HepG2 (cell line): Measurements from ENCODE around the gene CHCHD1. TPM values are rescaled to one million over a fixed set of nuclear protein-coding genes. Genes with fewer than 3 reads are reported as not detected.

Source experiments
- CEBPB ChIP-seq: IDR thresholded peaks from 2 replicates; pipeline ENCODE4 v1.6.1; 2011; ENCODE audit warnings: low read depth, low read length, improper control_type of control experiment, borderline replicate concordance
- GABPA ChIP-seq, 2 experiments: IDR thresholded peaks; 2 replicates each; pipeline ENCODE4 v1.6.1; 2011 to 2016; ENCODE audit warnings: low read depth in 2 of 2, low read length in 1 of 2, missing biosample characterization in 1 of 2, missing genetic modification characterization in 1 of 2
- GATAD2A ChIP-seq: IDR thresholded peaks from 2 replicates; pipeline ENCODE4 v1.6.1; 2016
- GFI1 ChIP-seq: sonication (generic); formaldehyde crosslinking; IDR thresholded peaks from 2 replicates; pipeline ENCODE4 v1.5.0; 2020; ENCODE audit warnings: missing genetic modification reagents, mild to moderate bottlenecking, borderline replicate concordance
- HMG20A ChIP-seq: IDR thresholded peaks from 2 replicates; pipeline ENCODE4 v1.6.1; 2016; ENCODE audit warnings: borderline replicate concordance
- MATR3 ChIP-seq: sonication (generic); formaldehyde crosslinking; IDR thresholded peaks from 2 replicates; pipeline ENCODE4 v1.4.0; 2020; ENCODE audit warnings: missing genetic modification reagents
- MLLT10 ChIP-seq: sonication (generic); formaldehyde crosslinking; IDR thresholded peaks from 2 replicates; pipeline ENCODE4 v1.4.0; 2020; ENCODE audit warnings: missing genetic modification reagents
- NFATC3 ChIP-seq: sonication (generic); formaldehyde crosslinking; IDR thresholded peaks from 2 replicates; pipeline ENCODE4 v1.5.1; 2020; ENCODE audit warnings: mild to moderate bottlenecking, missing genetic modification reagents
- NR2F1 ChIP-seq, 2 experiments: fragments of 450-650 bp in 1 of 2; formaldehyde crosslinking in 1 of 2; IDR thresholded peaks; 2 replicates each; pipeline versions ENCODE4 v1.5.0 to v1.6.1; 2016 to 2020; ENCODE audit warnings: mild to moderate bottlenecking in 1 of 2, missing compliant biosample characterization in 1 of 2, missing genetic modification reagents in 1 of 2, moderate library complexity in 1 of 2
- SALL1 ChIP-seq: sonication (generic); formaldehyde crosslinking; IDR thresholded peaks from 2 replicates; pipeline ENCODE4 v1.8.0; 2022; ENCODE audit warnings: mild to moderate bottlenecking, missing genetic modification reagents
- TCF7 ChIP-seq: sonication (generic); IDR thresholded peaks from 2 replicates; pipeline ENCODE4 v1.6.1; 2016; ENCODE audit warnings: antibody characterized with exemption, low read depth
- ZFP41 ChIP-seq: sonication (generic); formaldehyde crosslinking; IDR thresholded peaks from 2 replicates; pipeline ENCODE4 v1.4.0; 2020; ENCODE audit warnings: mild to moderate bottlenecking, missing genetic modification reagents, borderline replicate concordance
- ZMYM3 ChIP-seq: sonication (generic); formaldehyde crosslinking; IDR thresholded peaks from 2 replicates; pipeline ENCODE4 v1.5.1; 2020; ENCODE audit warnings: mild to moderate bottlenecking, missing genetic modification reagents
- ZNF180 ChIP-seq: sonication (generic); formaldehyde crosslinking; IDR thresholded peaks from 2 replicates; pipeline ENCODE4 v1.4.0; 2020; ENCODE audit warnings: low read depth, missing genetic modification reagents, borderline replicate concordance
- ZNF232 ChIP-seq: sonication (generic); formaldehyde crosslinking; IDR thresholded peaks from 2 replicates; pipeline ENCODE4 v1.4.0; 2020; ENCODE audit warnings: missing genetic modification reagents, borderline replicate concordance
- ZNF441 ChIP-seq: sonication (generic); formaldehyde crosslinking; IDR thresholded peaks from 2 replicates; pipeline ENCODE4 v1.7.0; 2021; ENCODE audit warnings: missing genetic modification reagents, borderline replicate concordance
- ZNF879 ChIP-seq: sonication (generic); formaldehyde crosslinking; IDR thresholded peaks from 2 replicates; pipeline ENCODE4 v1.8.1; 2023; ENCODE audit warnings: missing genetic modification reagents
- polyA plus RNA-seq, 8 experiments: library from polyadenylated mRNA; depleted of rRNA in 3 of 8; stranded (reverse) in 7 of 8; unstranded in 1 of 8; fragments of >200 nt; fragmentation: Illumina TruSeq in 4 of 8; extraction: Trizol in 4 of 8; gene quantifications; 2 replicates each; pipeline versions ENCODE4 v1.2.1 to v1.2.3, GENCODE V29; 2011 to 2016; ENCODE audit warnings: low read depth in 4 of 8, missing spikeins in 1 of 8, mixed read lengths in 1 of 8; ENCODE audit not compliant: insufficient read depth in 1 of 8
- total RNA-seq, 5 experiments: library from RNA; depleted of rRNA; stranded (reverse); fragments of >200 nt; fragmentation: Illumina TruSeq; extraction: Trizol; gene quantifications; 2 replicates each; pipeline ENCODE4 v1.2.3, GENCODE V29; 2016; ENCODE audit warnings: low read depth in 1 of 5
- TF ChIP-seq, protein P1 (sequence below), 2 experiments: fragments of 450-650 bp in 1 of 2; sonication (generic) in 1 of 2; formaldehyde crosslinking; IDR thresholded peaks; 2 replicates each; pipeline versions ENCODE4 v1.5.0 to v1.8.0; 2020 to 2022; ENCODE audit warnings: mild to moderate bottlenecking in 1 of 2, missing genetic modification reagents in 1 of 2
- TF ChIP-seq, protein P2 (sequence below): sonication (generic); formaldehyde crosslinking; IDR thresholded peaks from 2 replicates; pipeline ENCODE4 v1.5.1; 2020; ENCODE audit warnings: missing genetic modification reagents, mild to moderate bottlenecking, borderline replicate concordance
- TF ChIP-seq, protein P3 (sequence below): sonication (generic); formaldehyde crosslinking; IDR thresholded peaks from 2 replicates; pipeline ENCODE4 v1.9.0; 2021; ENCODE audit warnings: mild to moderate bottlenecking, missing genetic modification reagents

Gene CHCHD1
- total and polyA plus RNA-seq, 2 of the 13 experiments (the other 11 are each of a cell fraction or from before 2014, with no cell fraction given): 36.9 to 71.2 TPM

DNA sequence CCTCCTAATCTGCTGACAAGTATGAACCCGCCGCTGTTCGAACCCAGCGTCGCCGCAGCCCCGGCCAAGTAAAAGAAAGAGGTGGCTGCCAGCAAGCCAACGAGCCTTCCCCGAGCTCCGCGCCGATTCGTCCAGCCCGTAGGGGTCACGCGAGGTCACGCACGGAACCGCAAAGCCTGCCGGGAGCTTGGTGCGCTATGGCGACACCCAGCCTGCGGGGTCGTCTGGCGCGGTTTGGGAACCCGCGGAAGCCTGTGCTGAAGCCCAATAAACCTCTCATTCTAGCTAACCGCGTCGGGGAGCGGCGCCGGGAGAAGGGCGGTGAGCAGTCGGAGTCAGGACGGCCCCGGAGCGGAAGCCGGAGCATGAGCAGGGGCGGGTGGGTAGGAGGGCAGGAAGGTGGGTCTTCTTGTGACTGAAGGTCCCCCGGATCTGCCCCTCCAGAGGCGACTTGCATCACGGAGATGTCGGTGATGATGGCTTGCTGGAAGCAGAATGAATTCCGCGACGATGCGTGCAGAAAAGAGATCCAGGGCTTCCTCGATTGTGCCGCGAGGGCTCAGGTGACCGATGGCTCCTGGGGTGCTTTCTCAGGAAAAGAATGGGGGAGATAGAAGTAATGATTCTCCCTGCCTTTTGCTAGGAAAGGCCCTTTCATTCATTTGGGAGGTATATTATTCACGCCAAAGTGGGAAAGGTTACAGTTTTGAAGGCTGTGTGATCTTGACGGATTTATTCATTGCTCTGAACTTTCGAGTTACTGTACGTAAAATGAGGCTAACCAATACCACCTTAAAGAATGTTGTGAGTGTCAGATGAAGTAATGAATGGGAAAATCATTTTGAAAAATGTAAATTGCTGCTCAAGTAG lies at the start of gene CHCHD1 (continued):
- 0 out of 2 replicates have a peak, but pooled peaks have one; percentile 29 for TF ChIP-seq ZNF180 (CRISPR knock-in tag)
- peak; percentile 60; the same call in 1 of the 2 replicates for TF ChIP-seq ZNF441 (CRISPR knock-in tag)
- no peak for TF ChIP-seq MATR3 (CRISPR knock-in tag)
- peak; percentile 83 to 85 for TF ChIP-seq NR2F1 (CRISPR knock-in tag; IDR thresholded peaks at IDR 0.05)
- TF ChIP-seq ZNF879 (CRISPR knock-in tag): no peak
- no peak for TF ChIP-seq MLLT10 (CRISPR knock-in tag)
- TF ChIP-seq ZFP41 (CRISPR knock-in tag): no peak
- peak; percentile 48 for TF ChIP-seq GATAD2A (CRISPR knock-in tag)
- TF ChIP-seq TCF7: no peak
- no peak for TF ChIP-seq ZMYM3 (CRISPR knock-in tag)
- TF ChIP-seq GFI1 (CRISPR knock-in tag): peak; percentile 38; the same call in 1 of the 2 replicates
- TF ChIP-seq, protein P1, sequence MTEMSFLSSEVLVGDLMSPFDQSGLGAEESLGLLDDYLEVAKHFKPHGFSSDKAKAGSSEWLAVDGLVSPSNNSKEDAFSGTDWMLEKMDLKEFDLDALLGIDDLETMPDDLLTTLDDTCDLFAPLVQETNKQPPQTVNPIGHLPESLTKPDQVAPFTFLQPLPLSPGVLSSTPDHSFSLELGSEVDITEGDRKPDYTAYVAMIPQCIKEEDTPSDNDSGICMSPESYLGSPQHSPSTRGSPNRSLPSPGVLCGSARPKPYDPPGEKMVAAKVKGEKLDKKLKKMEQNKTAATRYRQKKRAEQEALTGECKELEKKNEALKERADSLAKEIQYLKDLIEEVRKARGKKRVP (CRISPR knock-in tag; IDR thresholded peaks at IDR 0.05): peak in 1 of 2 experiments; percentile 25; a peak in 1 of 4 replicates
- TF ChIP-seq NFATC3 (CRISPR knock-in tag): no peak
- 0 out of 2 replicates have a peak, but pooled peaks have one; percentile 25 for TF ChIP-seq ZNF232
- TF ChIP-seq, protein P2, sequence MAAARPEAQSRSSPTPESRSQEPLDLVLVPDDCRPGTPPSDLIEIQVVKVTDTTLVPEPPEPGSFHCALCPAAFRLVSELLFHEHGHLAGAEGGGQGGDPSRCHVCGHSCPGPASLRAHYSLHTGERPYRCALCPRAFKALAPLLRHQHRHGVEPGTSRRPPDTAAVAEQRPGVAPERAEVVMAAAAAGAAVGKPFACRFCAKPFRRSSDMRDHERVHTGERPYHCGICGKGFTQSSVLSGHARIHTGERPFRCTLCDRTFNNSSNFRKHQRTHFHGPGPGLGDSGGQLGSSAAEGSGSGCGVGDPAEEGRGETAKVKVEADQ (CRISPR knock-in tag): no peak
- TF ChIP-seq HMG20A (CRISPR knock-in tag): no peak
- peak; percentile 74 for TF ChIP-seq SALL1 (CRISPR knock-in tag)
- TF ChIP-seq GABPA (IDR thresholded peaks at IDR 0.05; ENCODE audit: low read depth, low read length): peak; percentile 23; the same call in 1 of the 2 replicates
- TF ChIP-seq GABPA (CRISPR knock-in tag; IDR thresholded peaks at IDR 0.05; ENCODE audit: low read depth): peak; percentile 79
- TF ChIP-seq CEBPB: no peak; the same call in 1 of the 2 replicates
- TF ChIP-seq, protein P3, sequence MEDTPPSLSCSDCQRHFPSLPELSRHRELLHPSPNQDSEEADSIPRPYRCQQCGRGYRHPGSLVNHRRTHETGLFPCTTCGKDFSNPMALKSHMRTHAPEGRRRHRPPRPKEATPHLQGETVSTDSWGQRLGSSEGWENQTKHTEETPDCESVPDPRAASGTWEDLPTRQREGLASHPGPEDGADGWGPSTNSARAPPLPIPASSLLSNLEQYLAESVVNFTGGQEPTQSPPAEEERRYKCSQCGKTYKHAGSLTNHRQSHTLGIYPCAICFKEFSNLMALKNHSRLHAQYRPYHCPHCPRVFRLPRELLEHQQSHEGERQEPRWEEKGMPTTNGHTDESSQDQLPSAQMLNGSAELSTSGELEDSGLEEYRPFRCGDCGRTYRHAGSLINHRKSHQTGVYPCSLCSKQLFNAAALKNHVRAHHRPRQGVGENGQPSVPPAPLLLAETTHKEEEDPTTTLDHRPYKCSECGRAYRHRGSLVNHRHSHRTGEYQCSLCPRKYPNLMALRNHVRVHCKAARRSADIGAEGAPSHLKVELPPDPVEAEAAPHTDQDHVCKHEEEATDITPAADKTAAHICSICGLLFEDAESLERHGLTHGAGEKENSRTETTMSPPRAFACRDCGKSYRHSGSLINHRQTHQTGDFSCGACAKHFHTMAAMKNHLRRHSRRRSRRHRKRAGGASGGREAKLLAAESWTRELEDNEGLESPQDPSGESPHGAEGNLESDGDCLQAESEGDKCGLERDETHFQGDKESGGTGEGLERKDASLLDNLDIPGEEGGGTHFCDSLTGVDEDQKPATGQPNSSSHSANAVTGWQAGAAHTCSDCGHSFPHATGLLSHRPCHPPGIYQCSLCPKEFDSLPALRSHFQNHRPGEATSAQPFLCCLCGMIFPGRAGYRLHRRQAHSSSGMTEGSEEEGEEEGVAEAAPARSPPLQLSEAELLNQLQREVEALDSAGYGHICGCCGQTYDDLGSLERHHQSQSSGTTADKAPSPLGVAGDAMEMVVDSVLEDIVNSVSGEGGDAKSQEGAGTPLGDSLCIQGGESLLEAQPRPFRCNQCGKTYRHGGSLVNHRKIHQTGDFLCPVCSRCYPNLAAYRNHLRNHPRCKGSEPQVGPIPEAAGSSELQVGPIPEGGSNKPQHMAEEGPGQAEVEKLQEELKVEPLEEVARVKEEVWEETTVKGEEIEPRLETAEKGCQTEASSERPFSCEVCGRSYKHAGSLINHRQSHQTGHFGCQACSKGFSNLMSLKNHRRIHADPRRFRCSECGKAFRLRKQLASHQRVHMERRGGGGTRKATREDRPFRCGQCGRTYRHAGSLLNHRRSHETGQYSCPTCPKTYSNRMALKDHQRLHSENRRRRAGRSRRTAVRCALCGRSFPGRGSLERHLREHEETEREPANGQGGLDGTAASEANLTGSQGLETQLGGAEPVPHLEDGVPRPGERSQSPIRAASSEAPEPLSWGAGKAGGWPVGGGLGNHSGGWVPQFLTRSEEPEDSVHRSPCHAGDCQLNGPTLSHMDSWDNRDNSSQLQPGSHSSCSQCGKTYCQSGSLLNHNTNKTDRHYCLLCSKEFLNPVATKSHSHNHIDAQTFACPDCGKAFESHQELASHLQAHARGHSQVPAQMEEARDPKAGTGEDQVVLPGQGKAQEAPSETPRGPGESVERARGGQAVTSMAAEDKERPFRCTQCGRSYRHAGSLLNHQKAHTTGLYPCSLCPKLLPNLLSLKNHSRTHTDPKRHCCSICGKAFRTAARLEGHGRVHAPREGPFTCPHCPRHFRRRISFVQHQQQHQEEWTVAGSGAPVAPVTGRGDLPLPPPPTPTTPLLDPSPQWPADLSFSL (CRISPR knock-in tag): no peak
